ENCODE data around the gene ALDH7A1. TPM values are rescaled to one million over a fixed set of nuclear protein-coding genes. Genes with fewer than 3 reads are reported as not detected.

ALDH7A1 gene
- total RNA-seq, 4 donors from 2014 or later: 2.7 to 6.3 (median 4.7) TPM

GRCh38 chr5:126577415-126577814, 17.6 kb downstream of the ALDH7A1 start:
- in situ Hi-C loops (cut with MboI; ENCODE audit: low sequenced_read_pairs in 4 of 4): no loop called here
- peaks cover 0 to 33% of the 10 kb centered on the region in 2 donors for H3K36me3 ChIP-seq

GRCh38 chr5:126576974-126577373, 18.0 kb downstream of the ALDH7A1 start:
- Histone ChIP-seq H3K4me3 (no peak overlapping the region), H3K36me3 (peaks cover 0 to 31% of the 10 kb centered on the region in 2 donors), H3K27me3 (no peaks in the 10 kb centered on the region), H3K4me1 (no peaks in the 10 kb centered on the region), H3K9me3 (no peaks in the 10 kb centered on the region), H3K27ac (no peak overlapping the region)
- DNase-seq (no peak), ATAC-seq (no peak)
- TF ChIP-seq POLR2A (IDR thresholded peaks at IDR 0.05) (no peak), CTCF (IDR thresholded peaks at IDR 0.05 in 4 of 5, conservative IDR thresholded peaks at IDR 0.05 in 1 of 5) (no peak)
- intact Hi-C loops (cut with DNase I; ENCODE audit: low total_unique reads): no loop called here
- in situ Hi-C loops (cut with MboI; ENCODE audit: low sequenced_read_pairs in 4 of 4): no loop called here

More at GRCh38 chr5:126577415-126577814, 17.6 kb downstream of the ALDH7A1 start:
- no peak for ATAC-seq
- no peak for DNase-seq
- Histone ChIP-seq H3K27me3 (no peaks in the 10 kb centered on the region), H3K27ac (no peak overlapping the region), H3K4me1 (no peaks in the 10 kb centered on the region), H3K9me3 (no peaks in the 10 kb centered on the region), H3K4me3 (no peak overlapping the region)
- TF ChIP-seq CTCF (IDR thresholded peaks at IDR 0.05 in 4 of 5, conservative IDR thresholded peaks at IDR 0.05 in 1 of 5) (no peak), POLR2A (IDR thresholded peaks at IDR 0.05) (no peak)
- intact Hi-C loops (cut with DNase I; ENCODE audit: low total_unique reads): no loop called here

GRCh38 chr5:126575644-126576043, 19.4 kb downstream of the ALDH7A1 start:
- DNase-seq (no peak), ATAC-seq (no peak)
- Histone ChIP-seq H3K36me3 (peaks cover 0 to 25% of the 10 kb centered on the region in 2 donors), H3K9me3 (no peaks in the 10 kb centered on the region), H3K4me1 (no peaks in the 10 kb centered on the region), H3K27me3 (no peaks in the 10 kb centered on the region), H3K27ac (no peak overlapping the region), H3K4me3 (no peak overlapping the region)
- in situ Hi-C loops (cut with MboI; ENCODE audit: low sequenced_read_pairs in 4 of 4): no loop called here
- intact Hi-C loops (cut with DNase I; ENCODE audit: low total_unique reads): no loop called here
- TF ChIP-seq POLR2A (IDR thresholded peaks at IDR 0.05): no peak
- TF ChIP-seq CTCF (IDR thresholded peaks at IDR 0.05 in 4 of 5, conservative IDR thresholded peaks at IDR 0.05 in 1 of 5): no peak

GRCh38 chr5:126568206-126568755, 26.7 kb downstream of the ALDH7A1 start:
- no peak overlapping the region for H3K27ac ChIP-seq
- H3K4me1 ChIP-seq: no peaks in the 10 kb centered on the region
- in situ Hi-C loops (cut with MboI; ENCODE audit: low sequenced_read_pairs in 4 of 4): no loop called here
- no peak for ATAC-seq
- intact Hi-C loops (cut with DNase I; ENCODE audit: low total_unique reads): no loop called here
- no peaks in the 10 kb centered on the region for H3K9me3 ChIP-seq
- H3K4me3 ChIP-seq: no peak overlapping the region
- DNase-seq: no peak
- TF ChIP-seq POLR2A (IDR thresholded peaks at IDR 0.05): no peak
- no peak for TF ChIP-seq CTCF (IDR thresholded peaks at IDR 0.05 in 4 of 5, conservative IDR thresholded peaks at IDR 0.05 in 1 of 5)
- H3K27me3 ChIP-seq: no peaks in the 10 kb centered on the region
- peaks cover 0 to 25% of the 10 kb centered on the region in 2 donors for H3K36me3 ChIP-seq

- Histone ChIP-seq H3K27me3 (no peaks in the 10 kb centered on the region), H3K36me3 (peaks cover 0 to 6% of the 10 kb centered on the region in 2 donors), H3K4me3 (no peak overlapping the region), H3K9me3 (no peaks in the 10 kb centered on the region), H3K4me1 (no peaks in the 10 kb centered on the region), H3K27ac (no peak overlapping the region)
- DNase-seq (no peak), ATAC-seq (no peak)
- intact Hi-C loops (cut with DNase I; ENCODE audit: low total_unique reads): no loop called here
- TF ChIP-seq CTCF (IDR thresholded peaks at IDR 0.05 in 4 of 5, conservative IDR thresholded peaks at IDR 0.05 in 1 of 5) (no peak), POLR2A (IDR thresholded peaks at IDR 0.05) (no peak)
- in situ Hi-C loops (cut with MboI; ENCODE audit: low sequenced_read_pairs in 4 of 4): no loop called here
These were observed 32.2 kb downstream of the ALDH7A1 start for GRCh38 chr5:126562823-126563222.
